ENCODE measurements around the gene AP3S2.
"Not testable (repeated sequence)": the region's sequence is repeated elsewhere in the genome, so short reads cannot be mapped to it uniquely, and the experiment has no call there.

The AP3S2 gene

GRCh38 chr15:89863918-89864317, 29.9 kb downstream of the AP3S2 start:
- no peak for DNase-seq

- no peak for DNase-seq
These were observed 32.9 kb downstream of the AP3S2 start for GRCh38 chr15:89860891-89861290.

- DNase-seq, result no peak
These were observed 33.4 kb downstream of the AP3S2 start for GRCh38 chr15:89860431-89860830.

- DNase-seq, result no peak
These were observed 34.9 kb downstream of the AP3S2 start for GRCh38 chr15:89858661-89859458.

GRCh38 chr15:89857673-89858072, 36.1 kb downstream of the AP3S2 start:
- DNase-seq, result no peak

- no peak for DNase-seq
These were observed 37.8 kb downstream of the AP3S2 start for GRCh38 chr15:89855948-89856347.

GRCh38 chr15:89854863-89855262, 38.9 kb downstream of the AP3S2 start:
- not testable (repeated sequence) for DNase-seq

GRCh38 chr15:89852342-89852995, 41.3 kb downstream of the AP3S2 start:
- DNase-seq, result no peak

- no peak for DNase-seq
These were observed 42.0 kb downstream of the AP3S2 start for GRCh38 chr15:89851673-89852341.

- DNase-seq, result no peak
These were observed 44.9 kb downstream of the AP3S2 start for GRCh38 chr15:89848970-89849292.

- DNase-seq, result no peak
These were observed 46.7 kb downstream of the AP3S2 start for GRCh38 chr15:89847101-89847500.

GRCh38 chr15:89845305-89845893, 48.4 kb downstream of the AP3S2 start:
- DNase-seq, result no peak

GRCh38 chr15:89841962-89842361, 51.8 kb downstream of the AP3S2 start:
- no peak for DNase-seq

- no peak for DNase-seq
These were observed 52.5 kb downstream of the AP3S2 start for GRCh38 chr15:89841306-89841705.

GRCh38 chr15:89839167-89839810, 54.5 kb downstream of the AP3S2 start:
- DNase-seq, result no peak

- DNase-seq, result no peak
These were observed 56.0 kb downstream of the AP3S2 start for GRCh38 chr15:89837830-89838178.

GRCh38 chr15:89837134-89837829, 56.5 kb downstream of the AP3S2 start:
- no peak for DNase-seq

GRCh38 chr15:89836267-89837133, 57.3 kb downstream of the AP3S2 start:
- DNase-seq, result no peak

GRCh38 chr15:89835176-89835564, 58.6 kb downstream of the AP3S2 start:
- DNase-seq, result no peak

- not testable (repeated sequence) for DNase-seq
These were observed 59.2 kb downstream of the AP3S2 start for GRCh38 chr15:89834465-89835175.

- no peak for DNase-seq
These were observed 59.8 kb downstream of the AP3S2 start for GRCh38 chr15:89833966-89834365.

Measured in NCI-H2029 (cell line).